Liver (tissue), 3 donors: Measurements from ENCODE around the gene CDC42EP1.

Source experiments
- CTCF ChIP-seq: fragments of 150-350 bp; IDR thresholded peaks from 2 replicates; pipeline ENCODE4 v1.5.1; 2017; ENCODE audit warnings: improper control_type of control experiment, low read depth, low read length; ENCODE audit not compliant: missing input control
- RAD21 ChIP-seq, 2 donors: IDR thresholded peaks; 2 replicates each; pipeline ENCODE4 v1.6.1; 2016; ENCODE audit warnings: antibody characterized with exemption in 2 of 2, mild to moderate bottlenecking in 2 of 2
- TF ChIP-seq, protein P1 (sequence below): IDR thresholded peaks from 2 replicates; pipeline ENCODE4 v1.6.1; 2016; ENCODE audit warnings: antibody characterized with exemption
- TF ChIP-seq, protein P2 (sequence below): IDR thresholded peaks from 2 replicates; pipeline ENCODE4 v1.6.1; 2016; ENCODE audit warnings: antibody characterized with exemption, mild to moderate bottlenecking
- donor health status: healthy.
- donor health status: healthy.

DNA sequence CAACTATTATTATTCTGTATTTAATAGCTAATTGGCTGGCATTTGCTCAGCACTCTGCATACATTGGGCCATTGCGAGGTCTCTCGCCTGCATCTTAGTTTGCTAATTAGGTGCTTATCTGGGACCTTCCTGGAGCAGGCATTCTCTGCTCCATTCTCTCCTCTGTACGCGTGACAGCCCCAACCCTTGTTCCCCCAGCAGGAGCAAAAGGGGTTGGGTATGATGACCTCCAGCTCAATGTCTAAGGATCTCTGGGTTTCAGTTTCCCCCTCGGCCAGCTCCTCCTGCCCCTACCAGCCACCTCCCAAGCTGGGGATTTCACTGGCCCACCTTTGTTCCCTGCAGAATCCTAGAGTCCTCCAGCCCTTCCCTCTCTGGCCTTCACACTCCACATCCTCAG, 29.4 kb downstream of the CDC42EP1 start:
- TF ChIP-seq RAD21 (IDR thresholded peaks at IDR 0.05) (no peak), CTCF (no peak)
- TF ChIP-seq, protein P1, sequence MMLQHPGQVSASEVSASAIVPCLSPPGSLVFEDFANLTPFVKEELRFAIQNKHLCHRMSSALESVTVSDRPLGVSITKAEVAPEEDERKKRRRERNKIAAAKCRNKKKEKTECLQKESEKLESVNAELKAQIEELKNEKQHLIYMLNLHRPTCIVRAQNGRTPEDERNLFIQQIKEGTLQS = no peak
- TF ChIP-seq, protein P2, sequence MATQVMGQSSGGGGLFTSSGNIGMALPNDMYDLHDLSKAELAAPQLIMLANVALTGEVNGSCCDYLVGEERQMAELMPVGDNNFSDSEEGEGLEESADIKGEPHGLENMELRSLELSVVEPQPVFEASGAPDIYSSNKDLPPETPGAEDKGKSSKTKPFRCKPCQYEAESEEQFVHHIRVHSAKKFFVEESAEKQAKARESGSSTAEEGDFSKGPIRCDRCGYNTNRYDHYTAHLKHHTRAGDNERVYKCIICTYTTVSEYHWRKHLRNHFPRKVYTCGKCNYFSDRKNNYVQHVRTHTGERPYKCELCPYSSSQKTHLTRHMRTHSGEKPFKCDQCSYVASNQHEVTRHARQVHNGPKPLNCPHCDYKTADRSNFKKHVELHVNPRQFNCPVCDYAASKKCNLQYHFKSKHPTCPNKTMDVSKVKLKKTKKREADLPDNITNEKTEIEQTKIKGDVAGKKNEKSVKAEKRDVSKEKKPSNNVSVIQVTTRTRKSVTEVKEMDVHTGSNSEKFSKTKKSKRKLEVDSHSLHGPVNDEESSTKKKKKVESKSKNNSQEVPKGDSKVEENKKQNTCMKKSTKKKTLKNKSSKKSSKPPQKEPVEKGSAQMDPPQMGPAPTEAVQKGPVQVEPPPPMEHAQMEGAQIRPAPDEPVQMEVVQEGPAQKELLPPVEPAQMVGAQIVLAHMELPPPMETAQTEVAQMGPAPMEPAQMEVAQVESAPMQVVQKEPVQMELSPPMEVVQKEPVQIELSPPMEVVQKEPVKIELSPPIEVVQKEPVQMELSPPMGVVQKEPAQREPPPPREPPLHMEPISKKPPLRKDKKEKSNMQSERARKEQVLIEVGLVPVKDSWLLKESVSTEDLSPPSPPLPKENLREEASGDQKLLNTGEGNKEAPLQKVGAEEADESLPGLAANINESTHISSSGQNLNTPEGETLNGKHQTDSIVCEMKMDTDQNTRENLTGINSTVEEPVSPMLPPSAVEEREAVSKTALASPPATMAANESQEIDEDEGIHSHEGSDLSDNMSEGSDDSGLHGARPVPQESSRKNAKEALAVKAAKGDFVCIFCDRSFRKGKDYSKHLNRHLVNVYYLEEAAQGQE = no peak
